HG02588 (cell line): Measurements from ENCODE around the gene ASCC3.
A peak's percentile ranks its signal among the peaks of the same experiment; 100 is the strongest.

Experiments
- ATAC-seq: cut with Tn5 transposase; IDR thresholded peaks from one replicate; pipeline ENCODE4 v1.9.1; 2021; ENCODE audit warnings: mild to moderate bottlenecking, moderate library complexity; ENCODE audit not compliant: unreplicated experiment

ASCC3 gene

DNA sequence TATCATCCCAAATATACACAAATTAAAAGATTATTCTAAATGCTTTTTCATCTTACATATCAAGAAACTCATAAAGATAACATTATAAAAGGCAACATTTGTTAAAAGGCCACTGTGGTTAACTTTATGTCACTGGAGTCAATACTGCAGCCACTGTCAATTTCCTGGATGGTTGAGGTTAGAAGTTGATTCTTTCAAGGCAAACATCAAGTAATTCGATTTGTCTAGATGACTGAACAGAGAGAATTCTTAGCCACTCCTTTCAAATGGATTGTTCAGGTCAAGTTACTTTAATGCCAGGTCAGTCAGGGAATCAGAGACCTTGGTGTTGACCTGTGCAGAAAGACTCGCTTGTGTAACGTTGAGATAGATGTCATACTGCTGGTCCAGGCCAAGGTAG, 372.0 kb downstream of the ASCC3 start:
- ATAC-seq, result no peak

DNA sequence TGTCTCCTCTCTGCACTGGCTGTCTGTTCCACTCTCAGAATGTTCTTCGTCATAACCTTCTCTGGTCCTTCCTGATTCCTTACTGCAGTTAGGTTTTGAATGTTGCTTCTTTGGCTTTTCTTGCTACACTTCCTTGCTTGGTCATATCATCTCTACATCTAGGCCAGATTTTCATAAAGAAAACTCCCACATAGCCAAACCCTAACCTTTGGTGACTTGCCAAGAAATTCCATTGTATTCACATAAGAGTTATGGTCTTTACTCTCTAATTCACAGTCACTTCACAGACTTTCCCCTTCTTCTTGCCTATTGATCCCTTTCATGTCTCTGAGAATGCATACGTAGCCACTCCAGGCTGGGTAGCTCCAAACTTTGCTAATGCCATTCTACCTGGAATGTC, 374.5 kb downstream of the ASCC3 start:
- no peak for ATAC-seq

DNA sequence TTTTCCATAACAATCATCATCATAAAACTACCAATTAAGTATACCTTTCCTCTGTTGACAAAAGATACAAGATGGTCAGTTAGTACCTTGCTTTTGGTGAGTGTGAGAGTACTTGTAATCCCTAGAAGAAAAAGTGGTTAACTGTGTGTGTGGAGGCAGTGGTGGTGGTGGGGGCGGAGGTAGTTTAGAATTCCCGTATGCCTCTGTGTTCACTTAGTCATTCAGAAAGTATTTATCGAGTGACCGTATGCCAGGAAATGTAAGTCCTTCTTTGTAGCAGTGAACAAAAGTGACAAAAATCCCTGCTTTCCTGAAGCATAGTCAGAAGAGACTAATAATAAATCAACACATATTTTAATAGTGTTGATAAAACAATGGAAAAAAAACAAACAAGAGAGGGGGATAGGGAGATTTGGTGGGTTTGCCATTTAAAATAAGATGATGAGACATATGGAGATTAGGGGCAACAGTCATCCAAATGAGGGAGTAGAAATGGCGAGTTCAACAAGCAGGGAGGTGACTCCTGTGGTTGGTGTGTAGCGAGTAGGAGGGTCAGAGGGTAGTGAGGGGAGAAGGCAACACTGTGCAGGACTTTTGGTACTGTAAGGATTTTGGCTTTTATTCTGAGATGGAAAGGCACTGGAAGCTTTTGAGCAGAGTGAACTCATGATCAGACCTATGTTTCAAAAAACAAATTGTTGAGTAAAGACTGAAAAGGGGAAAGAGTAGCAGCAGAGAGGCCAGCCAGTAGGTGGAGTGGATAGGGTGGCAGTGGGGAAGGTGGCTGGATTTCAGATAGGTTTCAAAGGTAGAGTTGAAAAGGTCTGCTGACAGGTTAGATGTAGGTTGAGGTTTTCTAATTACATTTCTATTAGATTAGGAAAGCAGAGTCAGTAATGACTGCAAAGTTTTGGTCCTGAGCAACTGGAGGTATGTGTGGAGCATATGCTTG, 376.1 kb downstream of the ASCC3 start:
- ATAC-seq, result peak; percentile 70

DNA sequence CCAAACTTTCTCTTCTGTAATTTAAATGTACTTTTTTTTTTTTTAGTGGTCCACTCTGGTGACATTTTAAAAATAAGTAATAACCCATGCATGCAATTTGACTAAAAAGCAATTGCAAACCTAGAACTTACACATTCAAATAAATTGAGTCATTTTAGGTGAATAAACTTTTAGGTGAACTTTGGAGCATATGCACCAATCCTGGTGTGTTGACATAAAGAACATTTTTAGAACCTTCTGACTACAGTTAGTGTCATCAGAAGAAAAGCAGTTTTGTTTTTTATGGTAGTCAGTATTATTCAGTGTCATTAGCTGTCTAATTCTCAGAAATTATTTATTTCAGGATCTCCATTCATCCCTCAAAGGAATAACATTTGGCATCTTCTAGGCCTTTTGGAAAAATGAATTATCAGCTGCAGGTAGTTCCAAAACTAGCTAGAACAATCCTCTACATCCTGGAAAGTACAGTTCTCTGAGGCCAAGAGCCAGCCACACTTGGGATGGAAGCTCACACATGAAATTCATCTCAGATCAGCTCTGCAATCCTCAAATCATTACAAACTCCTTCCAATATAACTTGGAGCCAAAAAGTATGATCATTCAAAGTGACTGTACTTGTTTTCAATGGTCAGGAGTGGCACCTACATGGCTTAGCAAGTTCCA, 378.0 kb downstream of the ASCC3 start:
- ATAC-seq, result no peak

DNA sequence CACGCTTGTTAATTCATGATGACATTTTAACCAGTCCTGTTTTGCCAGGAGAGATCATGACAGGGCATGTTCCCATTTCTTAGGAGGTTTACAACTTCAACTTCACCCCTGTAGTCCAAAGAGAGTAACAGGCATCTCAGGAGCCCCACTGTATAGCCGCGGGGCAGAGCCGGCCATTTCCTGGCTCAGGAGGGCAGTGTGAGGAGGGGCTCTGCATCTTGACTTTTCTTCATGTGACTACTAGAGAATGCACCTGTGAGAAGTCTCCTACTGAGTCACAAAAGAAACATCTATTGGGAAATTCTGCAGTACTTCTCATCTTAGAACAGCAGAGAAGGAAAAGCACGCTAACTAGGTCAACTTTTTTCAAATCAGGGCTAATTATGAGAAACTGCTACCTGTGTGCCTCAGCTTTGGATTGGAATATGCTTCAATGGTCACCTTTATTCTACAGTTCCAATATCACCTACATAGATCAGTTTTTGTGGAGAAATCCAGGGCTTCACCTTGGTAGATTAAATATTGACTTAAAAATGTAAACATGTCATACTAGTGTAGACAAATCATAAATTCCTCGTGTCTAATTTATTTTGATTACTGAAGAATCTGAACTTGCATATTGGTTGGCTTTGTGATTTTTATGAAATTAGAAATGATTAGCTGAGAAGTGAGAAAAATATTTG, 387.8 kb downstream of the ASCC3 start:
- no peak for ATAC-seq

DNA sequence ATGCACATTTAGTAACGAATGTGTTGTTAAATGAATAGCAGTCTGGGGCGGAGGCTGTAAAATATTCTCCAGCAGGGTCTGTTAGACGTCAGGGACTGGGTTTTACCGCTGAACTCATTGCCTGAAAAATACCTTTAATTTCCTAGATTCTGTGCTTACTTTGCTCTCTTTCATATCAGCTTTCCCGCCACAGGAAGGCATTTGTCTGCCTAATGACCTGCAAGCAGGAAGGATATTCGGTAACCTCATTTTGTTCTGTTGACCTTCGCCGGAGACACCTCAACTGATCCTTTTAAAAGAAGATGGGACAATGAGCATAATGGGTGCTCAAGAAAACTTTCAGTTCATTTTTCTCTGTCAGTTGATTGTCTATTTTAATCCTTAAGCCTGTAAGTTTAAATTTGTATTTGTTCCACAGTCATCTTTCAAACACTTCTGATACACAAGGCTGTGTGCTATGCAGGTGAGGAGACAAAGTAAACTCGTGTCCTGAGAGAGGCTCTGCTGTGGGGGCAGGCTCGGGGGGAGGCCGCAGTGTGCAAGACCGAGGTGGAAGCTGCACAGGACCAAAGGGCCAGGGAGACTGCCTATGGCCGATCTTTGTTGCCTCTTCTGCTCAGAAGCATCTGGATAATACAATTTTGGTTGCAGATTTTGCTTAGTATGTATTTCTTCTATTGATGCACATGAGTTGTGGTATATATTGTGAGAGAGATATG, 389.0 kb downstream of the ASCC3 start:
- no peak for ATAC-seq

DNA sequence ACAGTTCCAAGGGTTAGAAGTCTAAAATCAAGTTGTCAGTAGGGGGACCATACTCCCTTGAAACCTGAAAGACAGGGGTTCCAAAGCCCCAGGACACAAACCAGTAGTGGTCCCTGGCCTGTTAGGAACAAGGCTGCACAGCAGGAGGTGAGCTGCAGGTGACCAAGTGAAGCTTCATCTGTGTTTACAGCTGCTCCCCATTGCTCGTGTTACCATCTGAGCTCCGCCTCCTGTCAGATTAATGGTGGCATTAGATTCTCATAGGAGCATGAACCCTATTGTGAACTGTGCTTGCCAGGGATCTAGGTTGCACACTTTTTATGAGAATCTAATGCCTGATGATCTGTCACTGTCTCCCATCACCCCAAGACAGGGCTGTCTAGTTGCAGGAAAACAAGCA, 391.1 kb downstream of the ASCC3 start:
- no peak for ATAC-seq

DNA sequence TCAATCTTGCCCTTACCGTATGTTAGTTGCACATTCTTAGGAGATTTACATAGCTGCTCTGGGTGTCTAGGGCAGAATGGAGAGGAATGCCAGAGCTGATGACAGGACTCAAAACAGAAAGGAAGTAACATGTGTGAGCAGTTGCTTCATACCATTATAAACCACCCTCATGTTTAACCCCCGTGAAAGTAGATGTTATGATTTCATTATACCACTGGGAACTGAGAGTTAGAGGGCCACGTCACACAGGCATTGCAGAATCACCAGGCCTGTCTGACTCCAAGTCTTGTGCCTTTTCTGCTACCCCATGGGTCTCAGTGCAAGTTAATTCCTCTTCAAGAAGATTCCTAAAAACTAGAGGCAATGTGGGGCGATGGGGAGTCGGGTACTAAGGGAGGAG, 392.9 kb downstream of the ASCC3 start:
- ATAC-seq, result no peak

DNA sequence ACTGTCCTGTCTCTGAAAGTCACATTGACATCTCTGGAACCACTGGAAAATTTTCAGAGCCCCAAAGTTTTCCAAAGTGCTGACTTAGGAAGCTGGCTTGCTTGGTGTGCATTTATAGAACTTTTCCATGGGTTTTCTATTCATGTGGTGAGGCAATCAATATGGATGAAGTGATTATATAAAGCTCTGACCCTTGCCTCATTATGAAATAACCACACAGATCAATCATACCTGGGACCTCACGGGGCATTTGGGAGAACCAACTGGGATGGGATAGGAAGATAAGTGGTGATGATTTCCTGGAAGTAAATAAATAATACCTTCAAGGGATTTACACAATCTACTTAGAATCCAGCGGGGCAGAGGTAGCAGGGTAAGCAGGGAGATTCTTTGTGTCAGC, 393.5 kb downstream of the ASCC3 start:
- no peak for ATAC-seq

DNA sequence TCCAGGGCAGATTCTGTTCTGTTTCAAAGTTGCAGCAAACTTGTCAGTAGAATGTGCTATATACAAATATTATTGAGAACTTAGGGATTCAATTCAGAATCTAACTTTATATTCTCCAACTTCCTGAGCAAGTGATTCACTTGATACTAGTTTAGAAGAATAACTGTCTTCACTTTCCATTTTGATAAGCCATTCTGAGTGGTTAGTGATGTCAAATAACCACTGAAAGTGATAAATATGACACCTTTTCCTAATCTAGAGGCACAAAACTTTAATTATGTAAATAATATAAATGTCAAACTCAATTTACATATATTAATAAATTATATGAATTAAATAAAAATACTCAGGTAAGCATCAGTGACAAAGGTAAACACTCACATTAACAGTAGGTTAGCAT, 395.9 kb downstream of the ASCC3 start:
- no peak for ATAC-seq

DNA sequence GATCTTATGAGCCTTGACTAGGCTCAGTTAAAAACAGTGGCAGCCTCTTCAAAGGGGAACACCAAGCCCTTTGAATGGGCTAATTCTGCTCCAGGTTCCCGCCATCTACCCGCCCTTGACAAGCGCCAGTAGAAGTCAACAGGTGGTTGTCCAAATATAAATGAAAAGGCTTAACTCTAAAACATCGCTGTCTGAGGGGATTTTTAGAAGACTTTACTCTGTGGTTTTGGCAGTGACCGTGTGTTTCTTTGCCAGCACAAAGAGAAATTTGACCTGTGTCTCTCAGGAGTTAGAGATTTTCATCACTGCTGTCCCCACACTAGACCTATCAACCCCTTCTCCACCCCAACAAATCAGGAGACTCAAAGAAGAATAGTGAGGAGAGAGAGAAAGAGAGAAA, 396.7 kb downstream of the ASCC3 start:
- ATAC-seq, result peak; percentile 54

DNA sequence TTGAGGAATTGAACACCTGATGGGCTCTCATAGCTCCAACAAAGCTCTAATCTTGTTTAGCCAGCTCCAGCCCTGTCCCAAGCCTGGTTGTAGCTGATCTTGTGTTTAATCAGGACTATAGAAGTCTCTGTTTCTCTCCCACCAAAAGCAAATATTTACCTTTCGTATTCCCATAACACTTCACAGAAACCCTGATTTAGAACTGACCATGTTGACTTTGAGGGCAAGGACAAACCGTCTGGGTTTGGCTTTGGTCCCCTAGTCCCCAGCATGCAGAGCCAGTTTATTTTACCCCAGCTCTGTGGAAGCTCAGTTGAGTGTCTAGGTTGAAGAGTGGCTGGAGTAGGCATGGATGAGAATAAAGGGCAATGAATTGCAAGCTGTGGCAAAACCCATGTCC, 398.4 kb downstream of the ASCC3 start:
- no peak for ATAC-seq

DNA sequence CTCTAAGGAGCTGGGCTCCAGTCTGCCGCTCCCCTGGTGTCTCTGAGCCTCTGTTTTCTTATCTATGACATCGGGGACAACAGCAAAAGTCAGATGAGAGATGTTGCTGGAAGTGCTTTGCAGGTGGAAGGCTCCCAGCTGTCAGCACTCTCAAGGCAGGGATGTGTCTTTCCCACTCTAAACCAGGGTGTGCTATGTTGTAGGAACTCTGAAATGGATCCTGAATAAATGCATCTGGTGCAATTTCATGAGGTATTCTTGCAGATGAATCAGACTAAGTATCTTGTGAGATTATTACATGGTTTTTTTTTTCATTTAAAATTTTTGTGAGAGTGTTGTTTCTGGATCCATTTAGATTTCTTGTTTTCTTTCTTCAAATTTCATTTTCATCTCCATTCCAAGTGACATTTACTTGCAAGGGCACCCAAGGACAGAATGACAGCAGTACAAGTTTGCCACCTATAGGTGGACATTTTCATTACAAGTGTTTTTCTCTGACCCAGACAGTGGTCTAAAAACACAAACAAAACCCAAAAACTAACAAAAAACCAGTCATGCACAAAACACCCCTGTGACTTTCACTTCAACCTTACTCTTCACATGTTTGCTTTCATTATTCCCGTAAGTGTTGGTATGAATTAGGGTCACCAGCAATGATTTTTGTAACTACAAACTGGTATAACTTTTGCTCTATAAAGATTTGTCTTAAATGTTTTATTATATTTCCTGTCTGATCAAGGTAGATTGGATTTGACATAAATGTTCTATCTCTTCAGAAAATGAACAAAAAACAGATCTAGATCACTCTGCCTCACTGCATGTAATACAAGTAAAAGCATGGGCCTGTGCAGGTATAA, 401.7 kb downstream of the ASCC3 start:
- ATAC-seq, result peak; percentile 39

DNA sequence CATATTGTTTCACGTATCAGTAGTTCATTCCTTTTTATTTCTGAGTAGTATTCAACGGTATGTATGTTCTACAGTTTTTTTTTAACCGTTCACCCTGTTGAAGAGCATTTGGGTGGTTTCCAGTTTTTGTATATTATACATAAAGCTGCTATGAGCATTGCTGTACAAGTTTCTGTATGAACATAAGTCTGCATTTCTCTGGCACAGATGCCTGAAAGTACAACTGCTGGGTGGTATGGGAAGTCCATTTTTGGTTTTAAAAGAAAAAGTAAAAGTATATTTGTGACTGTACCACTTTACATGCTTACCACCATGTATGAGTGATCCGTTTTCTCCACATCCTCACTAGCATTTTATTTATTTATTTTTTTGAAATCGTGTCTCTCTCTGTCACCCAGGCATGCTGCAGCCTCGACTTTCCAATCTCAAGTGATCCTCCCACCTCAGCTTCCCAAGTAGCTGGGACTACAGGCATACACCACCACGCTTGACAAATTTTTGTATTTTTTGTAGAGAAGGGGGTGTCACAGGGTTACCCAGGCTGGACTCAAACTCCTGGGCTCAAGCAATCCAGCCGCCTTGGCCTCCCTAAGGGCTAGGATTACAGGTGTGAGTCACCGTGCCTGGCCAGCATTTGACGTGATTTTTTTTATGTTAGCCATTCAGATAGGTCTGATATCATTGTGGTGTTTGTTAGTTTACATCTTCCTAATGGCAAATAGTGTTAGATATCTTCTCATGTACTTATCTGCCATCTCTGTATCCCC, 405.4 kb downstream of the ASCC3 start:
- ATAC-seq, result peak; percentile 84

DNA sequence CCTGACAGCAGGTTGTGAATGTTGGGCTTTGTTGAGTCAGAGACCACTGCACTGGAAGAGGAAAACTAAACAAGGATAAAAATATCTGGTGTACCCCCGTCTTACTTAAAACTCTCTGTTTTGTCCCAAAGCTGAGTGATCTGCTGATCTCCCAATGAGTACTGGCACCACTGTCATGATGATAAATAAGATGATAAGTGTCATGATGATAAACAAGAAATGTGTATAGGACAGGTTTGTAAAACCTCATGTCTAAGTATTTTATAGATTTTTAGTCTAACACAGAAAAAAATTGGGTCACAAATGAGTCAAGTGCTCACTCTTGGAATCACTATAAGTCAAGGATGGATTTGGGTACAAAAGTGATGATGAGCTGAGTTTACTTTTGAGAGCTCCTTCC, 407.9 kb downstream of the ASCC3 start:
- ATAC-seq, result no peak

DNA sequence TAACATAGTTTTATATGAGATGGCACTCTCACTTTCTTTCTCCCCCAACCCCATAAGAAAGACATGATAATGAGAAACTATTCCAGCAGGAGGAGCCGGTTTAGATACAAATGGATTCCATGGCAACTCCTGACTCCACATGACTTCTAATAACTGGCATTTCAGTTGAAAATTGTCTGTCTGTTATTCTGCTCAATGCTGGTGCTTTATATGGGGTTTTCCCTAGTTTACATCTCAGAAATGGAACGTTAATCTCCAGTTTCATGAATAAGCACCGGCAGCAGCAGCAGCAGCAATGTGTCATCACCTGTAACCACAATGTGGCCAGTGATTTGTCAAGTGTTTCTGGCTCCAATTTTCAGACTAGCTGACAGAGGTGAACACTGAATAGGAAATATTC, 408.5 kb downstream of the ASCC3 start:
- peak; percentile 86 for ATAC-seq

DNA sequence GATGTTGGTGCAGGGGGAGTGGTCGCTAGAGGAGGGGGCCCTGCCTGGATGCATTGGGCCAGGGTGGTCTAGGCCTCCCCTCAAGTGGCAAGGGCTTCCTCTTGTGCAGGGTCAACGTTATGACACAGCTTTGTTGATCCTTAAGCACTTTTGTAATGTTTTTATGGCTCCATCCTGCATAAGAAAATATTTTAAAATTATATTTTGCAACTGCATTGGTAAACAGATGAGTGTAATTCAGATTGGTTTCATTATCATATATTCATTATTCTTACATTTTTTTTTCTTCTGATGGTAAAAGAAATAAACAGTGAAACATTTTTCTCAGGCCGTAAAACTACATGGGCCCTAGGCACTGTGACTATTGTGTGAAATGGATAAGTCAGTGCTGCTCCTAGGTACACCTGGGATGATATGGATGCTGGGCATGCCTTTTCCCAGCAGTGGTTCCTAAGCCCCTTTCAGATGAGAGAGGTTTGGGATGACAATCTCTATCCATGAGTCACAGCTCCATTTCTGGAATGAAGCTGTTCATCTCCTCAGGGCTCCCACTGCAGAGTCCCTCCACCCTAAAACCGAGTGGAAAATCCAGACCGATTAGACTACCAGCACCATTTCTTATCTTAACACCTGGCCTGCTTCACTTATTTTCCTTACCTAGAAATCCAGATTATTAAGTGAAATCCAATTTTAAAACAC, 410.6 kb downstream of the ASCC3 start:
- ATAC-seq, result no peak

DNA sequence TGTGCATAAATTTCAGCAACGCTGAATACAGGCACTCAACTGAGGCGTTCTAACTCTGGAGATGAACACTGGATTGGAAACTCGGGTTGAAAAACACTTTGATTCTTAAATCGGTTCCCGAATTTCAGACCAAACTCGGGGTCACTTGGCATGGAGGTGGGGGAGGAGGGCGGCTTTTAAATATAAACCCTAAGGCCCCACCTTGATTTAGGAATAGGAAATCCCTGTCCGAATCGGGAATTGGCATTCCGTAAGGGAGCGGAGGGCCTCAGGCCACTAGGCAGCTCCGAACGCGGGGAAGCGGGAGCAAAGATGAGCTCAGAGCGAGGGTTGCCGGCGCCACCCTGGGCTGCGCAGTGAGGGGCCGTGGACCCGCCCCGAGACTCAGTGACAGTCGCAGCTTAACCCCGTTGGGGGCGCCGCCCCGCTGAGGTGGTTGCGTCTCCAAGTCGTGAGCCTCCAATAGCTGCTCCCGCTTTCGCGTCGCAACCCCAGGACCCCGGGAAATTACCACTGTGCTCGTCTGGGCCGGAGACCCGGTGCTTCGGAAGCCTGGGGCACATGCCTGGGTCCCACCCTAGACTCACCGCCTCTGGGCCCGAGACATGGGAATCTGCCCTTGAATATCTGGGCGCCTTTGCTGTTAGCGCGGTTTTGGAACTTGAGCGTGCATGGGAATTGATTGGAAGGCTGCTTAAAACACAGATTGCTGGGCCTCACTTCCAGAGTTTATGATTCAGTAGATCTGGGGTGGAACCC, 411.8 kb downstream of the ASCC3 start:
- ATAC-seq, result no peak
